GM21529 (cell line): ENCODE results near the gene TFDP2.
"Not testable (repeated sequence)": the region's sequence is repeated elsewhere in the genome, so short reads cannot be mapped to it uniquely, and the experiment has no call there.

Experiments
- ATAC-seq: cut with Tn5 transposase; IDR thresholded peaks from one replicate; pipeline ENCODE4 v1.9.1; 2021; ENCODE audit not compliant: unreplicated experiment

TFDP2 gene, protein sequence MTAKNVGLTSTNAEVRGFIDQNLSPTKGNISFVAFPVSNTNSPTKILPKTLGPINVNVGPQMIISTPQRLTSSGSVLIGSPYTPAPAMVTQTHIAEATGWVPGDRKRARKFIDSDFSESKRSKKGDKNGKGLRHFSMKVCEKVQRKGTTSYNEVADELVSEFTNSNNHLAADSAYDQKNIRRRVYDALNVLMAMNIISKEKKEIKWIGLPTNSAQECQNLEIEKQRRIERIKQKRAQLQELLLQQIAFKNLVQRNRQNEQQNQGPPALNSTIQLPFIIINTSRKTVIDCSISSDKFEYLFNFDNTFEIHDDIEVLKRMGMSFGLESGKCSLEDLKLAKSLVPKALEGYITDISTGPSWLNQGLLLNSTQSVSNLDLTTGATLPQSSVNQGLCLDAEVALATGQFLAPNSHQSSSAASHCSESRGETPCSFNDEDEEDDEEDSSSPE

DNA sequence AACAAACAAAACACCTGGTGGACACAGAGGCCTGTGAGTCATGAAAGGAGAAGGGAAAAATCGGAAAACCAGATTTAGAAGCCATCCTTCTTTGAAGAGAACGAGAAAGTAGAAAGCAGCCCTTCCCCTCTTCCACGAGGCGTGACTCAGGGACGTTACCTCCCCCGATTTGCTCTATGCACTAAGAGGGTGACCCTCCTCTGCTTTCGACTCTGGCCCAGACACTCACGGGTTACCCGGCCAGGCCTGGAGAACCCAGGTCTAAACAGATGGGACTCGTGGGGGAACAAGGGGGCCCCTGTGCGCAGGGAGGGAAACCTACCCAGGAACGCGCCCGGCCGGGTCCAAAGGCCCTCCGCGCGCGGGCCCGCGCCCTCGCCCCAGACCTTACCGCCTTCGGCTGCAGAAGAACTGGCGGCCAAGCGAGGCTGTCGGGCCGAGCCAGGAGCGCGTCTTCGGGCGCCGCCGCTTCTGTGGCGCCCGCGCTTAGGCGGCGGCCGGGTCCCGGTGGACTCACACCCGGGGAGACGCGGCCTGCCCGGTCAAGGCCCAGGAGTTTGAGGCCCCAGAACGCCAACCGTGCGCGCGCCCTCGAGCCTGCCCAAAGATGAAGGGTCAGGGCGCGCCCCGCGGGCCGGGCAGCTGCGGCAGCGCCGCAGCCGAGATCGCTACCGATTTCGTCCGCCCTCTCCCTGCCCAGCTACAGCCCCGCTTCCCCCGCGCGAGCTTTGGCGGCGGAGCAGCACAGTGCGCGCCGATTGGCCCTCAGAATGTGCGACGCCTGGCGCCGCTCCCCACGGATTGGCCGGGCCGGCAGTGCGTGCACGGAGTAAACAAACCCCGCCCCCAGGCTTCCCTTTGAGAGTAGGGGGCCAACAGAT, at the start of gene TFDP2:
TSS of gene TFDP2 (minus strand) at position 753 of the 881 bp plus-strand sequence. CDS start 47,795 bp downstream, outside the sequence.
- peak; percentile 100 for ATAC-seq

DNA sequence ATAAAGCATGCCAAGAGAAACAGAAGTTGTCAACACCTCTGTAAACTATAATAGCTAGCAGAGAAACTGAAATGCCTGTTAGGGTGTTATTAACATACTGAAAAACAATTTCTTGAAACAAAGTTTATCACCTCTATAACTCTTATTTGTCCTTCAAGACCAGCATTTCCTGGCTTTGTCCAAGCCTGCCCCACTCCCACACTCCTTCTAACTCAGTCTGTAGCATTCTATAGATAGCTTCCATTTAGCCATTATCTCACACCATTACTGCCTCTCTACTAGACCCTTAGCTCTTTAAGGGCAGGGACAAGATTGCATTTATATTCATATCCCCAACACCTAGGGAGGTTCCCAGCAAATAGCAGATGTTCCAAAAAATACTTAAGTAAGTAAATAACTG, 39.5 kb upstream of the TFDP2 start:
- ATAC-seq, result no peak

DNA sequence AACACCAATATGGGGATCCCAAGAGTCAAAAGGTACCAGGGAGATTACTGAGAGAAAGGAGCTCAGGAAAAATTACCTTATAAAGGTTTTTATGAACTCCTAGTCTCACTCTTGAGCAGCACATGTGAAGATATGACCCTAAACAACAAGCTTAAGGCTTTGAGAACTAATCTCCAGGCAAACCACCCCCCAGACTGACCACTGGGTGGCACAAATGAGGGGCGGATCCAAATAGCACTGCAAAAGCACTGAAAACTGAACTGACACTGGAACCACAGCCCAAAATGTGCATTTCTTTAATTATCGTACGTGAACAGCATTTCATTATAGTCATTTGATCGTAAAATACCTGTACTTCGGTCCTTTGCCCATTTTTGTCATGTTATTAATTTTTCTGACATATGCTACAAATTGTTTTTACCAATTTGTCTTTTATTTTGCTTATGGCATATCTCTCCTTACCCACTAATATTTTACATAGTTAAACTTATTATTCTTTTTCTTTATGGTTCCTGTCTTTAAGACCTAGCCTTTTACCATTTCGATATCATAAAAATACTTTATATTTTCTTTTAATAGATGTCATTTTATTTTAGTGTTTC, 31.5 kb upstream of the TFDP2 start:
- ATAC-seq, result no peak

DNA sequence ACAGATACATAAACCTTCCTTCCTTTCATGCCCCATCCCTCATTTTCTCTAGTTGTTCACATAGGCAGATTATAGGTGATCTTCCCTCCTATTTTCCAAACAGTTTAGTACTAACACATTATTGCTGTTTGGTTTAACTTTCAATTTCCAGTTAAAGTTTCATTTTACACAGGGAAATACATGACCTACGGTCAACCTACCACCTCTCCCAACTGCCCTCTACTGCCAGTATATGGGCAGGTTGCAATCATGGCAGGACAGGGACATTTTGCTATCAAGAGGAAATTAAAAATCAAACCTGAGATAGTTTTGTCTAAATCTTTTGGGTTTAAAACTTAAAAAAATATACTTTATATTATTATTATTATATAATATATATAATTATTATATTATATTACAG, 26.1 kb upstream of the TFDP2 start:
- ATAC-seq, result no peak

DNA sequence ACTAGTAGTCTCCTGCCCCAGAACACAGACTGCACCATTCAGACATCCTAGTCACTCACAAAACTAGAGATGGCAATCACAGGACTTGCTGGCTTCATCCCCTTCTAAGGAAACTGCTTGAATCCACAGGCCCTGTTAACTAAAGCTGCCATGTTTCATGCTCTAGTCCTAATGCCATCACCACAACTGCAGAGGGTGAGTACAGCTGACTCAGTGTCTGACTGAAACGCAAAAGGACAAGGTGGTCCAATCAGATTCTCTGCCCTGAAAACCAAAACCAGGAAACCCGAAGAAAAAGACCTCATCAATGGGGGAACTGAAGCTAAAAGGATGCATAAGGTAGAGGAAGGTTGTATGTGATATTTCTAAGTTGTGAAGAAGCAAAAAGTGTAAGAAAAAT, 25.2 kb upstream of the TFDP2 start:
- ATAC-seq, result no peak

DNA sequence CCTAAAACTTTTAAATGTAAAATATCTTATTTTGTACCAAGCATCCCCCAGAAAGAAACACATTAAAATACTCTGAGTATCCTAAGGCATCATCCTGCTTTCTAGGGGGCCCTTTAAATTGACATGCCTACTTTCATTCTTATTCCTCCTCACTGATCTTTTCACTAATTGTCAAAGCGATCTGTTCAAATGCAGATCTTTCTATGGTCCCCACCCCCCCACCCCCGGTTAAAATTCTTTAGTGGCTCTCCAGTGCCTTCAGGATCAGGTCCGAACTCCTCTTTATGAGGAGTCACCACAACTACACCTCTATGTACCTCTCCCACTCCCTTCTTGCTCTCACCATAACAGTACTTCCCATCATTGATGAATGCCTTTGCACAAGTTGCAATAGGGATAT, 19.2 kb upstream of the TFDP2 start:
- ATAC-seq, result no peak

DNA sequence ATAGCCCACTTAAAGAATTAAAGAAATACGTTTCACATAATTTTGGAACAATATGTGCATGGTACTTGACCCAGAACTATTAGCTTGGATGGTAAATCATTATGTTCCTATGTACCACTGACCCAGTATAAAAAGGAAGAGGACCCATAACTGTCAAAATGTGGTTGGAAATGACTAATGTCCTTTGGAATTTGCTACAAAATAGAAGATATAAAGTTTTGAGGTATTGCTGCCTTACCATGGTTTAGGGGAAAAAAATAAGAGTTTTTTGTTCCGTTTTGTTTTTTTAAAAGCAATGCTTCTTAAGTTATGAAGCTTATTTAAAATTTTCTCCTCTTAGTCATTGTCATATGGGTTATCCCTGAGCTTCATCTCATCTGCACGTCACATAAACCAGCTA, 15.8 kb upstream of the TFDP2 start:
- ATAC-seq, result no peak

DNA sequence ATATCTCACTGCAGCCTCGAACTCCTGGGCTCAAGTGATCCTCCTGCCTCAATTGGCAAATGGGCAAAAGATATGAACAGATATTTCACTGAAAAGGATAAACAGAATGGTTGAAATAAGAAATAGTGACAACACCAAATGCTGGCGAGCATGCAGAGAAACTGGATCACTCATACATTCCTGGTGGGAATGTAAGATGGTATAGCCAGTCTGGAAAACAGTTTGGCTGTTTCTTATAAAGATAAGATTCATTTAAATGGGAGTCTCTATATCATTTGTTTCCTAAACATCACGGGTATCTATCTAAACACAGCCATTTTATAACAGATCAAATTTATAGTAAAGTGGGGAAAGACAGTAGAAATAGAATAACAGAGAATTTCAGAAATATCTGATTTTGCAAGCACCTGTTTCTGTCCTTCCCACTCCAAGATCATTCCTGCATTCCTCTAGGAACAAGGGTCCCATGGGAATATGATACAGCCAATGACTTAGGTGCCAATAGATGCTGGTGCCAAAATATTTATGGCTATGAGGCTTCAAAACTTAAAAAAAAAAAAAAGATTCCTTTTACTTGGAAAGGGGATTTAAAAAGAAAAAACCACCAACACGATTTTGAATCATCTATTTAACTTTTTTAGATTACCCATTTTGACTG, 9.9 kb upstream of the TFDP2 start:
- ATAC-seq, result no peak

DNA sequence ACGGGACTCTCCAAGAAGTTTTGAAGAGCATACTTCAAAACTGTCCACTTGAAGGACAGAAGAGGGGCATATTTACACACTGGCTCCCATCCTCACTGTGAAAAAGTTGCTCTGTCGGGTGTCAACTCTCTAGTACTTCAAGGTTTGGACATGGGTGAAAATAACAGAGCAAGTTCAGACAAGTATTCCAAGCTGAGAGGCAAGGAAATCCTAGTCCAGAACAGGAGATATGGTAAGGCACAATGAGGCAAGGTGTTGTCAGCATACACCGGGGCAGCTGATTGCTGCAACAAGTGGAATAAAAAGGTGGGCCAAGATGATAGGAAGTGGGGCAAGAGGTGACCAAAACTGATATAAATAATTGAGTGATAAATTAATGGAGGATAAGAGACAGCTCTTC, 4.8 kb upstream of the TFDP2 start:
- ATAC-seq, result no peak

DNA sequence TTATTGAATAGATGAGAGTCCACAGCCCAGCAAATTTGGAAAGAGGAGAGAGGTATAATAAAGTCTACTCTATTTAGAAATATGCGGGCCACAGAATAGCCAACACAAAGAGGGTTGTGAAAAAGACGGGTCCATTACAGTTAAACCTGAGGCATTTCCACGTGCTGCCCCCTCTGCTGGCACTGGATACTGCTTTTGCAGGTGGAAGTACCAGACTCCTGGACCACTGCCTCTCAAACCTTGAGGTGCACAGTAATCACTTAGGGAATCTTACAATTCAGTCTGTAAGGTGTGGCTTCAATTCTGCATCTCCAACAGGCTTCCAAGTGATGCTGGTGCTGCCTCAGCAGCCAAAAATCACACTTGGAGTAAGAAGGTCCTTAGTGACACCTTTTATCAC, 3.0 kb upstream of the TFDP2 start:
- ATAC-seq, result no peak

DNA sequence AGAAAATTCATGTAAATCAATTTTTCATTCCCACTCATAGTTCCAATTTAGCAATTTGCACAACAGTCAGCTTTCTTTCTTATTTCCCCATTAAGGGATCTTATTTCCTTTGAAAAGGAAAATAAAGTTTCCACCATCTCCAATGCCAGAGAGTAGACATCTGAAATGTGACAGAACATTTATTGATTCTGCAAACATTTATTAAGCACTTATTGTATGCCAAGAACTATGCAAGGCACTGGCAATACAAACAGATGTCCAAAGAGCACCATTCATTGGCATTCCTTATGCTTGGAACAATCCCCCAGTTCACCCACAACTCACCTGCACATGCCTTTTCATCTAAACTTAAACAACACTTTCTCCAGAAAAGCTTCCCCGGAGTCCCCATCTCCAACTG, 2.5 kb upstream of the TFDP2 start:
- ATAC-seq, result no peak

DNA sequence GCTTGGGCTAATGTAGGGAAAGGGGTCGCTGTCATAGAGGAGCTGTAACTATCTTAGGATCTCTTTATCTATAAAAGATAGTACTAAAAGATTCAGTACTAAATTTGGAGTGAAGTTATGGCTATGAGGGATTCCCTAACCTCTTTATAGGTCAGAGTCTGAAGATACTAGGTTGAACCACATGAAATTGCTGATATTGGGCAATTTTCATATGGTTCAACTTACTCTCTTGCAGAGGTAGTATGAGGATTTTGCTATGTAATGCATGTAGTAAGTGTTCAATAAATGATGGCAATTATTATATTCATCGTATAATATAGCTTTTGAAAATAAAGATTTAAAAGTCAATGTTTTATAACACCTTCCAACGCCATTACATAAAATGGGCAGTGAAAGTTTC, 1.9 kb upstream of the TFDP2 start:
- ATAC-seq, result no peak

DNA sequence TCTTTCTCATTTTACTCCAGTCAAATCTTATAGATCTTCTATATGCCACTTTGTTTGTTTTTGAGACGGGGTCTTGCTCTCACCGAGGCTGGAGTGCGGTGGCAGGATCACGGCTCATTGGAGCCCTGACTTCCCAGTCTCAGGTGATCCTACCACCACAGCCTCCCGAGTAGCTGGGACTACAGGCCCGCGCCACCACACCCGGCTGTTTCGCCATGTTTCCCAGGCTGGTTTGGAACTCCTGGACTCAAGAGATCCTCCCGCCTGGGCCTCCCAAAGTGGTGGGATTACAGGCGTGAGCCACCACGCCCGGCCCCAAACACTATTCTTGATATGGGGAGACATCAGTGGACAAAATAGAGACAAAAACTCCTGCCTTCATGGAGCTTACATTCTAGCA, 927 bp upstream of the TFDP2 start:
- no peak for ATAC-seq

DNA sequence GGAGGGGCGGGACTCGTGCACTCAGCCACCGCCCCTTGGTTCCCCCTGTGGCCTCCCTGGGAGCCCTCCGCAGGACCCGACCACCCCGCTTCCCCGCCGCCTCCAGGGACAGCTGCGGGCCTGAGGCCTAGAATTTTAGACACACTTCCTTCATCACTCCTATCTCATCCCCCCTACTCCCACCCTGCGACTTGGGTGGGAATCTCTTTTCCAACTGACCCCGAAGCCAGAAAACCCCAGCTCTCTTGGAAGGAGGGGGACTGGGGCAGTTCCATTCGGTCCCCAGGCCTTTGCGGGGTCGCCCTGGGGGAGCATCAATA, 289 bp upstream of the TFDP2 start:
- ATAC-seq, result no peak

DNA sequence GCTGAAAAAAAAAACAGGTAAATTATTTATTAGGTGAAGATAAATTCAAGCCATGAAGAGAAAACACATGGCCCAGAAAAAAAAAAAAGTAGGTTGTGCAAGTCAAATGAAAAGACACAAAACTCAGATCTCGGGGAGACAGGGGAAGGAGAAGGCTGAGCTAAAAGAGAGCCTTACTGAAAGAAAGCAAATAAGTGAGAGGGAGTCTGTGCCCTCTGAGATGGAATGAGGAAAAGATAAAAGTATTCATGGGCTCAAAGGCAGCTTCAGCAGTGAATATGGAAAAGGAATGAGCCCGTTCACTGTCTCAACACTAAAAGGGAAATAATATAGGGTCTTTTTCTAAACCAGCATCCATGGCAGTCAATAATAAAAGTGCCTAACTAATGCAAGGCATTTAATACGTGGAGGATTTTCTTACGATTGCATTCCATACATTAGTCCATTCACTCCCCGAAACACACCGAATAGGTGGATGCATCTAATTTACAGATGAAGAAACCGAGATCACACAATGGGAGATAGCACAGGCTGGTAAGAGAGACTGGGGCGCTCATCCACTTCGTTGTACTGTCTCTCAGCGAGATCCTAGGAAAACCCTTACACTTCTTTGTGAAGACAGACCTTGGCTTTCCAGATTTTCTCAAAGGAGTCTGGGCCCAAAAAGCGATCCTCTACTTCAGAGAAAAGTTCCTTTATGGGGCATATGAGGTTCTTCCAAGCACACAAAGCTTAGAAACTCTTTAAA, 1.1 kb downstream of the TFDP2 start:
- no peak for ATAC-seq

DNA sequence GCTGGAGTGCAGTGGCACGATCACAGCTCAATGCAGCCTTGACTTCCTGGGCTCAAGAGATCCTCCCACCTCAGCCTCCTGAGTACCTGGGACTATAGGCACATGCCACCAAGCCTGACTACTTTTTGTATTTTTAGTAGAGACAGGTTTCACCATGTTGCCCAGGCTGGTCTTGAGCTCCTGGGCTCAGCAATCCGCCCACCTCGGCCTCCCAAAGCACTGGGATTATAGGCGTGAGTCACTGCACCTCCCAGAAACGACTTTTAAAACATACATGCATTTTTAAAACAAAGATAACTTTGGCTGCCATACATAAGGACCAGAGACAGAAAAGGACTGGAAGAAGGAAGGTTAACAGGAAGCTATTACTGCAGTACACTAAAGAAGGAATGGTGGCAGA, 4.8 kb downstream of the TFDP2 start:
- not testable (repeated sequence) for ATAC-seq

DNA sequence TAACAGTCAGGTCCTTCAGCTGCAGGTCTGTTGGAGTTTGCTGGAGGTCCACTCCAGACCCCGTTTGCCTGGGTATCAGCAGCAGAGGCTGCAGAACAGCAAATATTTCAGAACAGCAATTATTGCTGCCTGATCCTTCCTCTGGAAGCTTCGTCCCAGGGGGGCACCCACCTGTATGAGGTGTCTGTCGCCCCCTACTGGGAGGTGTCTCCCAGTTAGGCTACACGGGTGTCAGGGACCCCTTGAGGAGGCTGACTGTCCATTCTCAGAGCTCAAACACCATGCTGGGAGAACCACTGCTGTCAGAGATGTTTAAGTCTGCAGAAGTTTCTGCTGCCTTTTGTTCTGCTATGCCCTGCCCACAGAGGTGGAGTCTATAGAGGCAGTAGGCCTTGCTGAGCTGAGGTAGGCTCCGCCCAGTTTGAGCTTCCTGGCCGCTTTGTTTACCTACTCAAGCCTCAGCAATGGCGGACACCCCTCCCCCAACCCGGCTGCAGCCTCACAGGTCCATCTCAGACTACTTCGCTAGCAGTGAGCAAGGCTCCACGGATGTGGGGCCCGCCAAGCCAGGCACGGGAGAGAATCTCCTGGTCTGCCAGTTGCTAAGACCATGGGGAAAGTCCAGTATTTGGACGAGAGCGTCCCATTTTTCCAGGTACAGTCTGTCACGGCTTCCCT, 8.6 kb downstream of the TFDP2 start:
- not testable (repeated sequence) for ATAC-seq

DNA sequence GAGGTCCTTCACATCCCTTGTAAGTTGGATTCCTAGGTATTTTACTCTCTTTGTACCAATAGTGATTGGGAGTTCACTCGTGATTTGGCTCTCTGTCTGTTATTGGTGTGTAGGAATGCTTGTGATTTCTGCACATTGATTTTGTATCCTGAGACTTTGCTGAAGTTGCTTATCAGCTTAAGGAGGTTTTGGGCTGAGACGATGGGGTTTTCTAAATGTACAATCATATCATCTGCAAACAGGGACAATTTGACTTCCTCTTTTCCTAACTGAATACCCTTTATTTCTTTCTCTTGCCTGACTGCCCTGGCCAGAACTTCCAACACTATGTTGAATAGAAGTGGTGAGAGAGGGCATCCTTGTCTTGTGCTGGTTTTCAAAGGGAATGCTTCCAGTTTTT, 12.3 kb downstream of the TFDP2 start:
- not testable (repeated sequence) for ATAC-seq

DNA sequence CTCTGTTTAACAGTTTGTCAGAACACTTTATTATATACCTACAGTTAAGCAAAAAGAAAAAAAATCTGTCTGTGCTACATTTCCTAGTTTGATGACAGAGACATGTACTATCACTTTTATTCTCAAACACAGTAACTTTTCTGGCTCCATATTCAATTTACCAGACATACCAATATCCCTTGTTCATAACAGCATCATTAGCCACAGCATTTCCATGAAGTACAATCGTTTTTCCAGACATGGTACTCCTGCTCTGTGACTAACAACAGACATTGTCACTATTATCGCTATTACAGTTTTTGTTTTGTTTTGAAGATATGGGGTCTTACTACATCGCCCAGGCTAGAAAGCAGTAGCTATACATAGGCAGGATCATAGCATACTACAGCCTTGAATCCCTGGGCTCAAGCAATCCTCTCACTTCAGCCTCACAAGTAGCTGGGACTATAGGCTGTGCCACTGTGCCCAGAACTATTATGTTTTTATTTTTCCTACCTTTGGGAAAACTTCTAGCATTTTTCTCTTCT, 14.5 kb downstream of the TFDP2 start:
- ATAC-seq, result no peak
